Measurements from ENCODE around the gene SEC23A.

DNA sequence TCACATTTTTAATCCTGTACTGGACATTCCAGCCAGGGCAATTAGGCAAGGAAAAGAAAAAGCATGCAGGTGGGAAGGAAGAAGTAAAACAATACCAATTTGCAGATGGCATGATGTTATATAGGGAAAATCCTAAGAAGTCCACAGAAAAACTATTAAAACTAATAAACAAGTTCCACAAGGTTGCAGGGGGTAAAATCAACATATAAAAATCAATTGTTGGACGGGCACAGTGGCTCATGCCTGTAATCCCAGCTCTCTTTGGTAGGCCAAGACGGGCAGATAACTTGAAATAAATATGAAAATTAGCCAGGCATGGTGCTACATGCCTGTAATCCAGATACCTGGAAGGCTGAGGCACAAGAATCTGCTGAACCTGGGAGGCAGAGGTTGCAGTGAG is 31.9 kb downstream of the SEC23A start:
- TF ChIP-seq, protein P1, sequence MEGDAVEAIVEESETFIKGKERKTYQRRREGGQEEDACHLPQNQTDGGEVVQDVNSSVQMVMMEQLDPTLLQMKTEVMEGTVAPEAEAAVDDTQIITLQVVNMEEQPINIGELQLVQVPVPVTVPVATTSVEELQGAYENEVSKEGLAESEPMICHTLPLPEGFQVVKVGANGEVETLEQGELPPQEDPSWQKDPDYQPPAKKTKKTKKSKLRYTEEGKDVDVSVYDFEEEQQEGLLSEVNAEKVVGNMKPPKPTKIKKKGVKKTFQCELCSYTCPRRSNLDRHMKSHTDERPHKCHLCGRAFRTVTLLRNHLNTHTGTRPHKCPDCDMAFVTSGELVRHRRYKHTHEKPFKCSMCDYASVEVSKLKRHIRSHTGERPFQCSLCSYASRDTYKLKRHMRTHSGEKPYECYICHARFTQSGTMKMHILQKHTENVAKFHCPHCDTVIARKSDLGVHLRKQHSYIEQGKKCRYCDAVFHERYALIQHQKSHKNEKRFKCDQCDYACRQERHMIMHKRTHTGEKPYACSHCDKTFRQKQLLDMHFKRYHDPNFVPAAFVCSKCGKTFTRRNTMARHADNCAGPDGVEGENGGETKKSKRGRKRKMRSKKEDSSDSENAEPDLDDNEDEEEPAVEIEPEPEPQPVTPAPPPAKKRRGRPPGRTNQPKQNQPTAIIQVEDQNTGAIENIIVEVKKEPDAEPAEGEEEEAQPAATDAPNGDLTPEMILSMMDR (IDR thresholded peaks at IDR 0.05) = no peak
- TF ChIP-seq EP300 (IDR thresholded peaks at IDR 0.05; ENCODE audit: low read depth) = no peak
